BJ (cell line): Measurements from ENCODE around the gene DSTYK. TPM values are rescaled to one million over a fixed set of nuclear protein-coding genes. Genes with fewer than 3 reads are reported as not detected.

Source experiments
- CTCF ChIA-PET: fragments of 350-600 bp; formaldehyde crosslinking; extraction: SDS; loops from one replicate; lab custom pipeline; 2021; ENCODE audit warnings: antibody characterized with exemption, inconsistent platforms; lab: Yijun Ruan, JAX
- POLR2A ChIA-PET: fragments of 300-600 bp; sonication (Branson Sonifier 250); formaldehyde crosslinking; extraction: SDS; loops from one replicate; lab custom pipeline; 2021; ENCODE audit warnings: antibody characterized with exemption; lab: Charles Lee
- DNase-seq: peaks from one replicate; pipeline ENCODE4 v3.0.0-alpha.2; 2011; ENCODE audit warnings: low read depth
- H3K27me3 ChIP-seq: 2 replicates; pipeline ENCODE4 v1.6.0; 2011; ENCODE audit warnings: low read length; ENCODE audit not compliant: control insufficient read depth, insufficient read depth
- H3K36me3 ChIP-seq: 2 replicates; pipeline ENCODE4 v1.5.1; 2011; ENCODE audit warnings: low read length; ENCODE audit not compliant: control insufficient read depth, insufficient read depth
- H3K4me3 ChIP-seq: 2 replicates; pipeline ENCODE4 v1.5.1; 2011; ENCODE audit warnings: low read depth, mild to moderate bottlenecking, control low read depth, low read length
- polyA plus RNA-seq: library from polyadenylated mRNA; depleted of rRNA; stranded (reverse); fragments of >200 nt; gene quantifications from 2 replicates; pipeline ENCODE4 v1.2.3, GENCODE V29; 2011
- TF ChIP-seq, protein P1 (sequence below): IDR thresholded peaks from 2 replicates; pipeline ENCODE4 v1.5.1; 2011; ENCODE audit warnings: low read depth, mild to moderate bottlenecking, control low read depth, inconsistent platforms, low read length, moderate library complexity; ENCODE audit not compliant: insufficient read depth

Gene DSTYK
- polyA plus RNA-seq, 1 experiment, result 9.7 TPM

DNA sequence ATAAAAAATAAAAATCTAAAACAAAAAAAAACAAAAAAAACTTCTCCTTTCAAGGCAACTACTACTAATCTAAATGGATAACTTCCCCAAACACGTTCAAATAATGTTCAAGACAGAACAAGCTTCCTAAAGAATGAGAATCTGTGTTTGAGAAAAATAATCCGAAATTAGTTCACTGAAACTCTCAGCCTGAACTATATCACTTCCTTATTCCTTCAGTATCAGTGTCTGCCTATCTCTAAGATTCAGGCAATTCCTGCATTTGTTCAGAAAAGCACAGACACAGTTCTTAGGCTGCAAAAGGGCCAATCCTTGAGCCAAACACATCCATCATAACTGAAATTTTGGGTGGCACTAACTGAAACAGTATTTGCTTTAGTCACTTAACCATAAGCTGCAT lies 22.4 kb downstream of the DSTYK start:
- ChIA-PET POLR2A (no interaction called here), CTCF (interaction anchor here (0.7 kb wide), 1 partner anchor 67 kb away, joined by 3 read pairs; no protein-coding TSS in a partner anchor)
- H3K27me3 ChIP-seq, result no peaks in the 10 kb centered on the region
- H3K4me3 ChIP-seq, result no peak overlapping the region
- no peaks in the 10 kb centered on the region for H3K36me3 ChIP-seq
- no peak for DNase-seq
- TF ChIP-seq, protein P1, sequence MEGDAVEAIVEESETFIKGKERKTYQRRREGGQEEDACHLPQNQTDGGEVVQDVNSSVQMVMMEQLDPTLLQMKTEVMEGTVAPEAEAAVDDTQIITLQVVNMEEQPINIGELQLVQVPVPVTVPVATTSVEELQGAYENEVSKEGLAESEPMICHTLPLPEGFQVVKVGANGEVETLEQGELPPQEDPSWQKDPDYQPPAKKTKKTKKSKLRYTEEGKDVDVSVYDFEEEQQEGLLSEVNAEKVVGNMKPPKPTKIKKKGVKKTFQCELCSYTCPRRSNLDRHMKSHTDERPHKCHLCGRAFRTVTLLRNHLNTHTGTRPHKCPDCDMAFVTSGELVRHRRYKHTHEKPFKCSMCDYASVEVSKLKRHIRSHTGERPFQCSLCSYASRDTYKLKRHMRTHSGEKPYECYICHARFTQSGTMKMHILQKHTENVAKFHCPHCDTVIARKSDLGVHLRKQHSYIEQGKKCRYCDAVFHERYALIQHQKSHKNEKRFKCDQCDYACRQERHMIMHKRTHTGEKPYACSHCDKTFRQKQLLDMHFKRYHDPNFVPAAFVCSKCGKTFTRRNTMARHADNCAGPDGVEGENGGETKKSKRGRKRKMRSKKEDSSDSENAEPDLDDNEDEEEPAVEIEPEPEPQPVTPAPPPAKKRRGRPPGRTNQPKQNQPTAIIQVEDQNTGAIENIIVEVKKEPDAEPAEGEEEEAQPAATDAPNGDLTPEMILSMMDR, result no peak

- no peaks in the 10 kb centered on the region for H3K36me3 ChIP-seq
- H3K4me3 ChIP-seq, result no peak overlapping the region
- ChIA-PET POLR2A (no interaction called here), CTCF (no interaction called here)
- no peak for DNase-seq
- no peaks in the 10 kb centered on the region for H3K27me3 ChIP-seq
- TF ChIP-seq, protein P1, result no peak
These were observed 22.9 kb downstream of the DSTYK start for GRCh38 chr1:205188596-205188995.

DNA sequence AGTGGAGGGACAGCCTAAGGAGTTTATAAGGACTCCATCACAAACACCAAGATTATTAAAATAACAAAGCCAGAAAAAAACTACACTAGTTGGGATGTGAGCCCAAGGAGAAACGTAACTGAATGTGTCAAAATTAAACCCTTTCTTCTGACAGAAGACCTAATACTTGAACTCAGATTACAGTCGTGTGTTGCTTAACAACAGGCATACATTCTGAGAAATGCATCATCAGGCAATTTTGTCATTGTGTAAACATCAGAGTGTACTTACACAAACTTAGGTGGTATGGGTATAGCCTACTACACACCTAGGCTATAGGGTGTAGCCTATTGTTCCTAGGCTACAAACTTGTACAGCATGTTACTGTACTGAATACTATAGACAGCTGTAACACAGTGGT lies 23.4 kb downstream of the DSTYK start:
- POLR2A ChIA-PET, result no interaction called here
- no peak for DNase-seq
- TF ChIP-seq, protein P1, result no peak

DNA sequence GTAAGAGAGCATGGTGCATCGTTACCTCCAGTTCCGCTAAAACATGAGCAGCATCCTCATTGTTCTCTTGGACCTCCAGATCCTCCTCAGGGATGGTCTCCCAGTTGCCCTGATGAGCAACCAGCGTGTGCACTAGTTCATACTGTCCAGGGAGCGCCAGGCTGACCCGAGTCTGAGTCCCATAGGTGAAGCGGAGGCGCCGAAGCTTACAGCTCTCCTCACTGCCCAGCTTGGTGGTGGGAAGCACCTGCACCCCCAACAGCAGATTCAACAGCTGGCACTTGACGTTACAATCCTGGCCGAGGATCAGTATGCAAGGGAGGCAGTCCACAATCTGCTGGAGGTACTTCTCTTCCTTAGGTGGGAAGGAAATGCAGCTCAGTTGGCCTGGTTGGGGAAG lies 24.1 kb downstream of the DSTYK start:
- H3K27me3 ChIP-seq, result no peaks in the 10 kb centered on the region
- ChIA-PET POLR2A (no interaction called here), CTCF (interaction anchor here (1.0 kb wide), 1 partner anchor 46 kb away, joined by 4 read pairs; no protein-coding TSS in a partner anchor)
- H3K4me3 ChIP-seq, result no peak overlapping the region
- H3K36me3 ChIP-seq, result no peaks in the 10 kb centered on the region
- DNase-seq, result no peak
- TF ChIP-seq, protein P1, result no peak

More for the DNA sequence above, 23.4 kb downstream of the DSTYK start:
- Histone ChIP-seq H3K27me3 (no peaks in the 10 kb centered on the region), H3K36me3 (no peaks in the 10 kb centered on the region), H3K4me3 (no peak overlapping the region)
- CTCF ChIA-PET, result interaction anchor here (1.0 kb wide), 1 partner anchor 47 kb away, joined by 4 read pairs; no protein-coding TSS in a partner anchor

DNA sequence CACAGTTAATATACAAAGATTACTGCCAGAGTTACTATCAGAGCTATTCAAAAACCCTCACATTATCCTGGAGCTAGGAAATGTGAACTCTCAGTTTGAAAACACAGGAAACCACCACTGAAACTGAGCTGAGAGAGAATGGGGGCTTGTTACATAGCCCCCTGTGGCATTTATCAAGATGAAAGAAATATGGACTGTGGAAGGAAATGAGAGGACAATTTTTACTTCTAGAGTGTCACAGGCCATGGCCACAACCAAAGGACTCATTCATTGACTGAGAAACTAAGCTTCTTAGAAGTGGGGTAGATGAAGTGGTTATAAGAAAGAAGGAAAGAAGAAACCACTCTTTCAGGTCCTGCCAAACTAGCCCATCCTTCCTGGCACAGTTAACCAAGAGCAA lies 25.3 kb downstream of the DSTYK start:
- H3K36me3 ChIP-seq, result no peaks in the 10 kb centered on the region
- no peaks in the 10 kb centered on the region for H3K27me3 ChIP-seq
- ChIA-PET POLR2A (no interaction called here), CTCF (no interaction called here)
- H3K4me3 ChIP-seq, result no peak overlapping the region
- TF ChIP-seq, protein P1, result no peak
- DNase-seq, result no peak
